GM19328 (cell line): Measurements from ENCODE around the gene RAB1B.
A peak's percentile ranks its signal among the peaks of the same experiment; 100 is the strongest.

ENCODE experiments used
- ATAC-seq: cut with Tn5 transposase; IDR thresholded peaks from one replicate; pipeline ENCODE4 v1.9.1; 2021; ENCODE audit warnings: mild to moderate bottlenecking, moderate library complexity; ENCODE audit not compliant: unreplicated experiment

The RAB1B gene

DNA sequence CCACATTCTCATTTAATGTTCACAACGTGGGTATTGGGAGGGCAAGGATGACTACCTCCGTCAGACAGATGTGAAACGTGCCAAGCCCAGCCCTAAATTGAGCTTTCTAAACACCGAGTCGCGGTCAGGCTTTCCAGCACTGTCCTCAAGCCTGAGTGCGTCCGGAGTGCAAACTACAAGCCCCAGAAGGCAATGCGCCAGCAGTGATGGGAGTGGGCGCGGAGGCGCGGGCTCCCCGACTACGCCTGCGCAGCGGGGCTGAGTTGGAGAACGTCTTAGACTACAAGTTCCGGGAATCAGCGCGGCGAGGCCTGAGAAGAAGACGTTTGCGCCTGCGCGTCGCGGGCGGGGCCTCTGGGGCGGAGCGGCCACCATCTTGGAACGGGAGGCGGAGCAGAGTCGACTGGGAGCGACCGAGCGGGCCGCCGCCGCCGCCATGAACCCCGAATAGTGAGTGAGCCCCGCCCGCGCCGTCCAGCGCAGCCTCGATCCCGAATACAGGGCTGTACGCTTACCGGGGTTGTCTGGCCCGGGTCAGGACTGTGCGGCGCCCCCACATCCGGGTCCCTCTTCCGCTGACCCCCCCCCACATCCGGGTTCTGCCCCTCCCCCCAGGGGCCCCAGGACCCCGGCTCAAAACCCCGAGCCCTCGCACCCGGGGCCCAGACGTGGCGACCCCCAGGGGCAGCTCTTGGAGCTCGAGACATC is at the start of gene RAB1B:
RAB1B (plus strand) TSS at position 396 of the 708 bp plus-strand sequence; CDS start at position 437, 41 bp downstream.
- peak; percentile 72 for ATAC-seq

GRCh38 chr11:66218846-66219620 is 49.4 kb upstream of the RAB1B start:
- no peak for ATAC-seq

DNA sequence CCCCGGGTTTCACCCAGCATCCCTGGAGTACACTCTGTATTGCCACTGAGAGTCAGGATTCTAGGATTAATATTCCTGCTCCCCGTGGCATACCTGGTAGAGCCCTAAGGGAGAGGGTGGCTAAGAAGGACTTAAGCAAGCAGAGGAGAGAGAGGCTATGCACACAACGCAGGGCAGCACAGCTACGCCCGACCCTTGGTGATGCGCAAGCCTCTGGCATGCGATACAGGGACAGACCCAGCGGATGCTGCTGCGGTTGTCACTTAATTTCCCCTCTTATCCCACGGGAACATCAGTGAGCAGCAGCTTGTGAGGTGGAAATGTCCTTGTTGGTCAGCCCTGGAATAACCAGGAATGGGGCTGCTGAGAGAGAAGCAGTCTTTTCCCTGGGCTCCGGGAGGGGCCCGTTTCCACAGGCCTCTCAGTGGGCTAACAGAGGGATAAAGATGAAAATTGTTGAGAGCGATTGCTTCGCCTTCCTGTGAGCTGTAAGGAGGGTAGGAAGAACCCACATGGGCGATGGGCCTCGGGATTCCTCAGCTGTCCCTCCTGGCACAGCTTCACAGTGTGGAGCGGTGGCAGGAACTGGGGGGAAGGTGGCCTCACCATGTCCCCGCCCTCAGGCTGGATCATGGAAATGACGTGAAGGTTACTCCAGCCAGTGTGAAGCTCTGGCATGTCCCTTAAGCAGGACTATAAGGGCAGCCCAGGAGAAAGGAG is 48.4 kb upstream of the RAB1B start:
- no peak for ATAC-seq

DNA sequence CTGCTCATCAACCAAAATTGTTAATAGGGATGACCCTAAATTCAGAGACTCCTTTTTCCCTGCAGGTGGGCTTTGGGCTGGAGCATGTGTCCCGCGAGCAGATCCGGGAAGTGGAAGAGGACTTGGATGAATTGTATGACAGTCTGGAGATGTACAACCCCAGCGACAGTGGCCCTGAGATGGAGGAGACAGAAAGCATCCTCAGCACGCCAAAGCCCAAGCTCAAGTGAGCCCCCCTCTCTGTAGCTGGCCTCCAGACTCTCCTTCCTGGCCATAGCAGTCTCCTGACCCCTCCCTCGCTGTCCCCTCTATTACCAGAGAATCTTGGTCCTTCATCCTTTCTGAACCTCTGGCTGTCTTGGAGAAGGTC is 47.9 kb upstream of the RAB1B start:
- no peak for ATAC-seq

- no peak for ATAC-seq
Observed at GRCh38 chr11:66221012-66221411, 47.4 kb upstream of the RAB1B start.

DNA sequence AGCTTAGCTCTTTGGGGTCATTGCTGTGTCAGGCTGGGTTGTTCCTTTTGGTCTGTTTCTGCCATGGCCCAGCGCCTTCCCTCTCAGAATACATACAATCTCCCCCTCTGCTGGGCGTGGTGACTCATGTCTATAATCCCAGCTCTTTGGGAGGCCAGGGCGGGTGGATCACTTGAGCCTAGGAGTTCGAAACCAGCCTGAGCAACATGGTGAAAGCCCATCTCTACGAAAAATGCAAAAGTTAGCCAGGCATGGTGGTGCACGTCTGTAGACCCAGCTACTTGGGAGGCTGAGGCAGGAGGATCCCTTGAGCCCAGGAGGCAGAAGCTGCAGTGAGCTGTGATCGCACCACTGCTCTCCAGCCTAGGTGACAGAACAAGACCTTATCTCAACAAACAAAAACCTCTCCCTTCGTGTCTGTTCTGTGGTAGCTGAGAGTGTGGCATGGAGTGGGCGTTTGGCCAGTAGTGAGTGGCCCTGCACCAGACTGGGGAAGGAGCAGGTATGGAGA is 46.7 kb upstream of the RAB1B start:
- ATAC-seq, result no peak

DNA sequence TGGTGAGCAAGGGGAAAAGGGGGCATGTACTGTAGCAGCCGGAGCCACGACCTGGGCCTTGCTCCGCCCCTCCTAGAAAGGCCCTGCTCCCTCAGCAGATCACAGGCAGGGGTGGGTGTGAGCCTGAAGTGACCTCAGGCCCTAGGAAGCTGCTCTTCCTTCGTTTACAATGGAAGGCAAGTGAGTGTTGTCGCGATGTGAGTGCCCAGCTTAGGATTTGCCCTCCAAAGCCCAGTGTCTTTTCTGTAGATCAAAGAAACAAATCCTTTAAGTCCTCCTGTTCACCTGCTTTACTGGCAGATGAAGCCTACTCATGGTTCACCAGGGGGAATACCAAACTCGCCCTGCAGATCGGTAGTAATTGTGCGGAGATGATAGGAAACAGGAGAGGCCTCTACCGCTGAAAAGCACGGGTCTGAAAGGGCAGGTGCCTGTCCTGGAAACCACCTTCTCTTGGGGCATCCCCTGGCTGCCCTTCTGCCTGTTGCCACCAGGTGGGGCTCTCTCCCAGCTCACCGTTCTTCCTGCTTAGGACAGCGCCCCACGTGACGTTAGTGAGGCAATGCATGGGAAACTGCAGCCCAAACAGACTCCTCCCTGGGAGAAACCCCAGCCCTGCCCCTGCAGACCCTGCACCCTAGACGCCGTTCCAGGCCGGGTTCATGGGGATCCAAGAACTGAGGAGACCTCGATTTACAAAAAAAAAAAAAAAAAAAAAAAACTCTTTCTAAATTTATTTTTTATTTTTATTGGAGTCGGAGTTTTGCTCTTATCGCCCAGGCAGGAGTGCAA is 45.9 kb upstream of the RAB1B start:
- peak; percentile 83 for ATAC-seq

DNA sequence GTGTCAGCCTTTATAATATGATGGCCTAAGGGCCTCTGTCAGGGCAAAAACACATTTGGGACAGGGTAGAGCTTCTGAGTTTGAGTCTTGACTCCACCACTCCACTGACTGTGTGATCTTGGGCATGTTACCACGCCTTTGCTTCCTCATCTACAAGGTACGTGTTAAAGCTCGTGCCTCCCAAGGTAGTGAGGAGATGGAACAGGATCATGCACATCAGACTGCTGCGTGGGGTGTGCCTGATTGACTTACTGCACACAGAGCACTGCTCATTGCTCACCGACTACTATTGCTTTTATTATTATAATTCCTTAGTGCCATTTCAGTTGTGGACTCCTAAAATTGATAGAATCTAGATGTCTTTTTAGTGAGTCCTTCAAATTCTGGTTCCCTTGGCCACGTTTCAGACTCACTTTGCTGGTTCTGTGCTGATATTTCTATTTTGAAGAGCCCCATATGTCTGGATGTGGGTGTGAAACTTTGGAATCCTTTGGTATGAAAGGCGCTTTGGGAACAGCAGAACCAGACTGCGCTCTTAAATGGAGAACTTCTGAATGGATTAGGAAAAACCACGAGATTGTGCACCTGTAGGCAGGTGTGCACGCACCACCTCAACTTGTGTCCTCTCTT is 44.1 kb upstream of the RAB1B start:
- no peak for ATAC-seq

GRCh38 chr11:66225066-66225465 is 43.4 kb upstream of the RAB1B start:
- no peak for ATAC-seq

DNA sequence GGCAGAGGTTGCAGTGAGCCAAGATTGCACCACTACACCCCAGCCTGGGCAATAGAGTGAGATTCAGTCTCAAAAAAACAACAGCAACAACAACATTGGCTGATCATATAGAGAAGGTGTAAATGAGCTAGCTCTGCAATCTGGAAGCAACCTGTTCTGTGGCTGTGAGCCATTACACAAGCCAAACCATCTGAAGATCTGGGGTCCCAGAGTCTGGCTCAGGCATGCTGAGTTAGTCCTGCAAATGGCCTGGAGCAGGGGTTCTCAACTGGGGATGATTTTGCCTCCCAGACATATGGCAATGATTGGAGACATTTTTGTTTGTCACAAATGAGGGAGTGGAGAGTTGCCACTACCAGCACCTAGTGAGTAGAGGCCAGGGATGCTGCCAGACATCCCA is 42.3 kb upstream of the RAB1B start:
- ATAC-seq, result no peak

GRCh38 chr11:66227700-66228099 is 40.7 kb upstream of the RAB1B start:
- no peak for ATAC-seq

DNA sequence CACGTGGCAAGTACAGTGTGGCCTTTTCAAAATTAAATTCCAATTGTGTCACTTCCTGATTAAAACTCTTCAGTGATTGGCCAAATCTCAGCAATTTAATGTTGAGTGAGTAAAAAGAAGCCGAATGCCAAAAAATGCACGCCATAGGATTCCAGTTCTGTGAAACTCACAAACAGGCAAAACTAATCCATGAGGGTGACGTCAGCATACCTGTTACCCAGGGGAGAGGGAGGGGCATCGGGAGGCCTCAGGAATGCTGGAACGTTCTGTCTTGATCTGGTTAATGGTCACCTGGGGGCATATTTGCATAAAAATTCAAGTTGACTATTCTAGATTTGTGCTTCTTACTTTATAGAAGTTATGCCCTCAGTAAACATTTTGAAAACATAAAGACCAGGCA is 39.9 kb upstream of the RAB1B start:
- no peak for ATAC-seq

DNA sequence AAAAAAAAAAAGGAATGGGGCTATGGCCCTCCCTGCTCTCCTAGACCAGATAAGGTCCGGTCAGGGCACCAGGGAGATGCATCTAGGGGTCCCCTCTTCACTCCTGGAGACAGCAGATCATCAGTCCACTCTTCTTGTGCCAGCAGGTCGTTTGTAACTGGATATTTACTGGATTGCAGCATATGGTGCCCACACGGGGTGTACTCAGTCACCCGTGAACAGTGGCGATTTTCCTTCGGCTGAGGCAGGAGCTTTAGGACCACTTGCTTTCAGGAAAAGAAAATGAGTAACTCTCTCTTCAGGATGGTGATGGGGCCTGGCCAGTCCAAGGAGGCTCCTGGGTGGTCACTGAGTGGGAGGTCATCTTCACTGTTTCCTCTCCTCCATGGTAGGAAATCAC is 38.3 kb upstream of the RAB1B start:
- ATAC-seq, result no peak

DNA sequence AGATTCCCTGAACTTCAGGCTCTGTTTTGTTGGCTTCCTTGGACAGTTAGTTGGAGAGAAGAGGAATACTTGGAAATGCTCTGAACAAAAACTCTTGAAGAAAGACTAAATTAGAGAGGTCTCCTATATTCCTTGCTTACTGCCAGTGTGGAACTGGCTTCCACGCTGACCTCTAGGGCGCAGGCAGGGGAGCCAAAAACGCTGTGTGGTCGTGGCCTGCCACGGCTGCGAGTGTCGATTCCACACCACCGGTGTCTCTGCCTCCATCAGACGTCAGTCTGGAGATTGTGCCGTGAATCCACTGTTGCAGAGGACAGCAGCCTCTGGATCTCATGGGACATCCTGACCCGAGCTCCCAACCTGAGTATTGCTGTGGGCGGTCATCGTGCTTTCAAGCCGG is 37.5 kb upstream of the RAB1B start:
- no peak for ATAC-seq

GRCh38 chr11:66231561-66231960 is 36.9 kb upstream of the RAB1B start:
- no peak for ATAC-seq

DNA sequence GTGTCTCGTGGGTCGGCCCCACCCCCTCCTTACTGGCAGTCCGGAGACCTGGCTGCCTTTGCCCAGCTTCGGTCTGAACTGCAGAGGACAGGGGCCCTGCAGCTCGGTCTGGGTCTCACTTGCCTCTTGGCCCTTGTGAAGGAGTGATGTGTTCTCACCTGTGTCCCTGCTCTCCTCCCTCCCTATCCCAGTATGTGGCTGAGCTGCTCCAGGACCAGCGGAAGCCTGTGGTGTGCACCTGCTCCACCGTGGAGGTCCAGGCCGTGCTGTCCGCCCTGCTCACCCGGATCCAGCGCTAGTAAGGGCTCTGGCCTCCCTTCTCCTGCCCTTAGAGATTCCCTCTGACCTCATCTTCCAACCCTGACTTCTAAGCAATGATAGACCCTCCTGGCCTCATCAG is 35.7 kb upstream of the RAB1B start:
- ATAC-seq, result no peak

- no peak for ATAC-seq
Observed at GRCh38 chr11:66233301-66233700, 35.1 kb upstream of the RAB1B start.

DNA sequence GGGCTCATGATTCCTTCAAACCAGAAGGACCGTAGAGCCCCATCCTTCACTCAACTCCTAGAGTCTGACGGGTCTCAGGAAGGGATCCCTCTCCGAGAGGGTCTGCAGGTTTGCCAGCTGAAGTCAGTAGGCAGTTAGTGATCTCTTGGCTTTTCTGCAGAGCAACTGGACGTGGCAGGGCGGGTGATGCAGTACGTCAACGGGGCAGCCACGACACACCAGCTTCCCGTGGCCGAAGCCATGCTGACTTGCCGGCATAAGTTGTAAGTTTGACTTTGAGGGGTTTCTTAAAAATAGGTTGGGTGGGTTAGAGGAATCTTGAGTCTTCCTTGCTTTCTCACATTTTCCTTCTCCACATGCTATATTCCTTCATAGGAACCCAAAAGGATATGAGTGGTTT is 33.3 kb upstream of the RAB1B start:
- no peak for ATAC-seq

GRCh38 chr11:66237867-66238266 is 30.6 kb upstream of the RAB1B start:
- no peak for ATAC-seq

DNA sequence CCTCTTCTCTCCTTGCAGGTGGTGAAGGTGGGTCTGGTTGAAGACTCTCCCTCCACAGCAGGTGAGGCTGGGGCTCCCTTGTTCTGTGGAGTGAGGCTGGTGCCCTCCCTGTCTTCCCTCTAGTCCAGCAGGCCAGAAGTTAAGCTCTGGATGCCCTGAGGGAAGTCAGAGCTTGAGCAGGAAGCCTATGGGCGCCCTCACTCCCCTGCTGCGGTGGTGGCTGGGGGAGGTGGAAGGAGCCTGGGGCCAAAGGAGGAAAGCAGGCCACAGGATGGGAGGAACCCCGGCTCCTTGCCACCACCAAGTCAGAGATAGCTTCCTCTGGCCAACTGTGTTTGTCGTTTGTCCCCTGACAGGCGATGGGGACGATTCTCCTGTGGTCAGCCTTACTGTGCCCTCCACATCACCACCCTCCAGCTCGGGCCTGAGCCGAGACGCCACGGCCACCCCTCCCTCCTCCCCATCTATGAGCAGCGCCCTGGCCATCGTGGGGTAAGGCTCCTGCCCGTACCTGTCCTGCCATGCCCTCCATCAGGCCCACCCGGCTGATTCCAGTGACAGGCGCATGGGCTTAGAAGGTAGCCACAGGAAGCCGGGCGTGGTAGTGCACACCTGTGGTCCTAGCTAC is 29.5 kb upstream of the RAB1B start:
- no peak for ATAC-seq
